Hepatocyte (in vitro differentiated cells): ENCODE data around the gene IFNL2.

ENCODE experiments used
- CTCF ChIP-seq: fragments of 200-600 bp; sonication (generic); IDR thresholded peaks from 2 replicates; pipeline ENCODE4 v1.5.1; 2016; ENCODE audit warnings: antibody characterized with exemption, mild to moderate bottlenecking; ENCODE audit not compliant: poor library complexity
- EZH2 ChIP-seq: fragments of 200-600 bp; sonication (generic); IDR thresholded peaks from 2 replicates; pipeline ENCODE4 v1.6.1; 2016; ENCODE audit warnings: antibody characterized with exemption, mild to moderate bottlenecking, borderline replicate concordance
- EZH2phosphoT487 ChIP-seq: fragments of 200-600 bp; sonication (generic); IDR thresholded peaks from one replicate; pipeline ENCODE4 v1.6.1; 2018; ENCODE audit warnings: antibody characterized with exemption, mild to moderate bottlenecking, low read depth, moderate library complexity; ENCODE audit not compliant: unreplicated experiment, severe bottlenecking

DNA sequence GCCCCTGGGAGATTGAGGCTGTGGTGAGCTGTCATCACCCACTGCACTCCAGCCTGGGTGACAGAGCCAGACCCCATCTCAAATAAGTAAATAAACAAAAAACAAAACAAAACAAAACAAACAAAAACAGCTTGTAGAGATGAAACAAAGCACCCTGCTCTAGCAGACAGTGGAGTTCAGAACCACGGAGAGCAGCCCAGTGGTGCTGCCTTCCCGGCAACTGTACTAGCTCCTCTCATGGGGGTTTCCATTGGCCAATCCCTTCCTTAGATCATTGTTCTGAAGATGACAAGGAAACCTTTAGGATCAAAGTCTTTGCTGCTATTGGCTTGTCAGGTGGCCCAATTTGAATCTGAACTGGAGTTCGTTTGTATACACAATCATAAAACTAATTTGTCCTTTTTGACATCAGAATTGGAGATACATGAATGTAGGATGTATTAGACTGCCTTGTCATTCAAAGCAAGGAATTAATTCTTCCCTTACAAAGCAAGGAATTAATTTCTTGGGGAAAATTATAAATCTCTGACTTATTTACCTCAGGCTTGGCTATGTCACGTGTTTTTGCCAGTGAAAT lies 44.4 kb upstream of the IFNL2 start:
- TF ChIP-seq EZH2 (no peak), CTCF (no peak), EZH2phosphoT487 (no peak)
